Stimulated activated CD8-positive, alpha-beta memory T cell treated with anti-CD3 and anti-CD28 coated beads, Interleukin-12 subunit alpha, Interleukin-12 subunit beta, amount 100 ng/mL, for 24 hours (primary cell): ENCODE data around the gene OSBPL2.

ENCODE experiments used
- DNase-seq: peaks from one replicate; pipeline ENCODE4 v3.0.0-alpha.2; 2020; ENCODE audit errors: extremely low read depth

Gene OSBPL2

GRCh38 chr20:62311832-62312661 is 73.7 kb downstream of the OSBPL2 start:
- no peak for DNase-seq

GRCh38 chr20:62312662-62312977 is 74.3 kb downstream of the OSBPL2 start:
- DNase-seq: no peak

- DNase-seq: no peak
Observed at GRCh38 chr20:62313021-62313420, 74.7 kb downstream of the OSBPL2 start.

GRCh38 chr20:62313460-62314338 is 75.4 kb downstream of the OSBPL2 start:
- no peak for DNase-seq

GRCh38 chr20:62314339-62314638 is 76.0 kb downstream of the OSBPL2 start:
- no peak for DNase-seq

GRCh38 chr20:62314711-62315302 is 76.5 kb downstream of the OSBPL2 start:
- DNase-seq: no peak

- DNase-seq: no peak
Observed at GRCh38 chr20:62315773-62316172, 77.5 kb downstream of the OSBPL2 start.

GRCh38 chr20:62316331-62317166 is 78.2 kb downstream of the OSBPL2 start:
- DNase-seq: no peak

GRCh38 chr20:62317167-62317655 is 78.9 kb downstream of the OSBPL2 start:
- DNase-seq: no peak

GRCh38 chr20:62318400-62319345 is 80.4 kb downstream of the OSBPL2 start:
- no peak for DNase-seq

- no peak for DNase-seq
Observed at GRCh38 chr20:62319346-62319909, 81.1 kb downstream of the OSBPL2 start.

GRCh38 chr20:62320581-62321354 is 82.4 kb downstream of the OSBPL2 start:
- DNase-seq: no peak

- no peak for DNase-seq
Observed at GRCh38 chr20:62321521-62321948, 83.2 kb downstream of the OSBPL2 start.

- DNase-seq: no peak
Observed at GRCh38 chr20:62321975-62322374, 83.7 kb downstream of the OSBPL2 start.

- DNase-seq: no peak
Observed at GRCh38 chr20:62322492-62323041, 84.2 kb downstream of the OSBPL2 start.

GRCh38 chr20:62323146-62323979 is 85.0 kb downstream of the OSBPL2 start:
- no peak for DNase-seq

- no peak for DNase-seq
Observed at GRCh38 chr20:62323980-62324906, 85.9 kb downstream of the OSBPL2 start.
